ENCODE data around the gene CTXND1.

DNA sequence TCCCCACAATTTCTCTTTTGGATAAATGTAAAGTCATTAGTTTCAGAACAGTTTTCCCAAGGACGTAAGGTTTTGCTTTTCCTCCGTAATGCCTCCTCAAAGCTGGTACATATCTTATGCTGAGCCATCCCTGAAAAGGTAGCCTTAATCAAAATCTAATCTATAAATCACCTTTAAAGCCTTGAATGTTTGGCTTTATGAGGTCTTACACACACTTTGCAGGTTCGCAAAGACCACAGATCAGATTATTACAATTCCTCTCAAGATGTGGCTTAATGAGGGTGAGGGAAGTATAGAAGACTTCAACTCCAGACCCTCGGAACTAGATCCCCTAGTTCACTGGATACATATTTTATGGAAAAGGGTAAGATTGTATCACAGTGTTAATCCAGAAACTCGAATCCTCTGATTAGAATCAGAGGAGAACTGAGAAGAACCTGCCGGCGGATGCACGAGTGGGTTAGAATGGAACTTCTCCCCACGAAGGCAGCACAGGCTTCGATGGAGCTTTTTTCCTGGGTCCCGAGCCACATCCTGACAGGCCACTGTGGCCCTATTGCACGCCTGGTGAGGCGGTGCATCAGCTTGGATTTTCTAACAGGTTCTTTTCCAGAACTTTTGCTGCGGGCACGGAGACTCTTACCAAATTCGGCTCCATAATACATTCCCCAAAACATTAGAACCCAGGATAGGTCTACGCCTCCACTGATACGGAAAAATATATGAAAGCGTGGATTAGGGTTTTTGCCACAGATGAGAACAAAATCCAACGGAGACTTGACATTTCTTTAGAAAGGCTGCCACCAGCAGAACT lies 1.2 kb downstream of the CTXND1 start:
- TF ChIP-seq, protein P1, sequence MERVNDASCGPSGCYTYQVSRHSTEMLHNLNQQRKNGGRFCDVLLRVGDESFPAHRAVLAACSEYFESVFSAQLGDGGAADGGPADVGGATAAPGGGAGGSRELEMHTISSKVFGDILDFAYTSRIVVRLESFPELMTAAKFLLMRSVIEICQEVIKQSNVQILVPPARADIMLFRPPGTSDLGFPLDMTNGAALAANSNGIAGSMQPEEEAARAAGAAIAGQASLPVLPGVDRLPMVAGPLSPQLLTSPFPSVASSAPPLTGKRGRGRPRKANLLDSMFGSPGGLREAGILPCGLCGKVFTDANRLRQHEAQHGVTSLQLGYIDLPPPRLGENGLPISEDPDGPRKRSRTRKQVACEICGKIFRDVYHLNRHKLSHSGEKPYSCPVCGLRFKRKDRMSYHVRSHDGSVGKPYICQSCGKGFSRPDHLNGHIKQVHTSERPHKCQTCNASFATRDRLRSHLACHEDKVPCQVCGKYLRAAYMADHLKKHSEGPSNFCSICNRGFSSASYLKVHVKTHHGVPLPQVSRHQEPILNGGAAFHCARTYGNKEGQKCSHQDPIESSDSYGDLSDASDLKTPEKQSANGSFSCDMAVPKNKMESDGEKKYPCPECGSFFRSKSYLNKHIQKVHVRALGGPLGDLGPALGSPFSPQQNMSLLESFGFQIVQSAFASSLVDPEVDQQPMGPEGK (CRISPR knock-in tag; IDR thresholded peaks at IDR 0.05; ENCODE audit: borderline replicate concordance) = no peak
- TF ChIP-seq, protein P2, sequence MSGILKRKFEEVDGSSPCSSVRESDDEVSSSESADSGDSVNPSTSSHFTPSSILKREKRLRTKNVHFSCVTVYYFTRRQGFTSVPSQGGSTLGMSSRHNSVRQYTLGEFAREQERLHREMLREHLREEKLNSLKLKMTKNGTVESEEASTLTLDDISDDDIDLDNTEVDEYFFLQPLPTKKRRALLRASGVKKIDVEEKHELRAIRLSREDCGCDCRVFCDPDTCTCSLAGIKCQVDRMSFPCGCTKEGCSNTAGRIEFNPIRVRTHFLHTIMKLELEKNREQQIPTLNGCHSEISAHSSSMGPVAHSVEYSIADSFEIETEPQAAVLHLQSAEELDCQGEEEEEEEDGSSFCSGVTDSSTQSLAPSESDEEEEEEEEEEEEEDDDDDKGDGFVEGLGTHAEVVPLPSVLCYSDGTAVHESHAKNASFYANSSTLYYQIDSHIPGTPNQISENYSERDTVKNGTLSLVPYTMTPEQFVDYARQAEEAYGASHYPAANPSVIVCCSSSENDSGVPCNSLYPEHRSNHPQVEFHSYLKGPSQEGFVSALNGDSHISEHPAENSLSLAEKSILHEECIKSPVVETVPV (CRISPR knock-in tag; IDR thresholded peaks at IDR 0.05) = no peak
- TF ChIP-seq ZFP3 (CRISPR knock-in tag; IDR thresholded peaks at IDR 0.05) = no peak
- no peak for TF ChIP-seq ZC3H10 (CRISPR knock-in tag; IDR thresholded peaks at IDR 0.05)
- TF ChIP-seq TSHZ2 (CRISPR knock-in tag; IDR thresholded peaks at IDR 0.05) = no peak
- TF ChIP-seq CREB5 (CRISPR knock-in tag; IDR thresholded peaks at IDR 0.05; ENCODE audit: low read depth) = no peak
- no peak for TF ChIP-seq ISL1 (CRISPR knock-in tag; IDR thresholded peaks at IDR 0.05)
- no peak for TF ChIP-seq TOX (CRISPR knock-in tag; IDR thresholded peaks at IDR 0.05; ENCODE audit: borderline replicate concordance)
- TF ChIP-seq ARNTL (CRISPR knock-in tag; IDR thresholded peaks at IDR 0.05; ENCODE audit: borderline replicate concordance, low read depth) = no peak
- no peak for TF ChIP-seq ZFP30 (CRISPR knock-in tag; IDR thresholded peaks at IDR 0.05)
- TF ChIP-seq ZNF8 (CRISPR knock-in tag; IDR thresholded peaks at IDR 0.05) = no peak
- TF ChIP-seq SNAI2 (CRISPR knock-in tag; IDR thresholded peaks at IDR 0.05) = no peak
- TF ChIP-seq GLIS3 (CRISPR knock-in tag; IDR thresholded peaks at IDR 0.05) = no peak

Measured in SK-N-SH treated with all-trans-retinoic acid at 6 μM for 48 hours (cell line).